HL-60 (cell line): ENCODE data around the gene ICAM1.

ENCODE experiments used
- CTCF ChIP-seq: IDR thresholded peaks from one replicate; pipeline ENCODE4 v1.5.1; 2011; ENCODE audit warnings: low read length, control low read depth, inconsistent platforms; ENCODE audit not compliant: insufficient read depth
- REST ChIP-seq: IDR thresholded peaks from 2 replicates; pipeline ENCODE4 v1.6.1; 2012; ENCODE audit warnings: low read depth; ENCODE audit not compliant: insufficient replicate concordance

- TF ChIP-seq CTCF (no peak), REST (no peak)
Observed at GRCh38 chr19:10246511-10246910, 24.4 kb upstream of the ICAM1 start.
